Colonic mucosa (tissue), 4 donors: ENCODE results near the gene LIPT1. TPM values are rescaled to one million over a fixed set of nuclear protein-coding genes. Genes with fewer than 3 reads are reported as not detected.

Source experiments
- DNase-seq: peaks from one replicate; pipeline ENCODE4 v3.0.0-alpha.2; 2020
- H3K27ac ChIP-seq: fragments of 200-600 bp; one replicate; pipeline ENCODE4 v1.8.0; 2021
- H3K27me3 ChIP-seq: fragments of 200-600 bp; one replicate; pipeline ENCODE4 v1.8.0; 2021
- H3K36me3 ChIP-seq: fragments of 200-600 bp; one replicate; pipeline ENCODE4 v1.8.0; 2021
- H3K4me1 ChIP-seq: fragments of 200-600 bp; one replicate; pipeline ENCODE4 v1.8.0; 2021; ENCODE audit warnings: mild to moderate bottlenecking
- H3K4me3 ChIP-seq: fragments of 200-600 bp; one replicate; pipeline ENCODE4 v1.8.0; 2021
- H3K9ac ChIP-seq, 2 donors: one replicate each; pipeline ENCODE4 v1.7.0; 2013; ENCODE audit warnings: control low read depth in 2 of 2, low read depth in 2 of 2, low read length in 2 of 2
- H3K9me3 ChIP-seq: fragments of 200-600 bp; one replicate; pipeline ENCODE4 v1.8.0; 2021
- CTCF ChIP-seq: fragments of 200-600 bp; IDR thresholded peaks from one replicate; pipeline ENCODE4 v1.8.0; 2022; ENCODE audit warnings: antibody characterized with exemption, mild to moderate bottlenecking
- intact Hi-C: fragments of 100-400 bp; cut with DNase I; formaldehyde crosslinking; loops from one replicate; pipeline ENCODE4 v1.14.1; 2022
- total RNA-seq, 2 donors: library from RNA; stranded (reverse); fragmentation: NEBNext Ultra II Directional in 1 of 2; extraction: Animal tissue kit (Norgen Biotek cat#: 25700) in 1 of 2; gene quantifications; one replicate each; pipeline ENCODE4 v1.2.1, GENCODE V29; 2021
- donor health status: healthy.
- donor health status: DM: no; HTN: no; CAD: no.
- donor health status: DM: no; HTN: no; CAD: no.

The LIPT1 gene
- total RNA-seq, 2 donors from 2014 or later: 6.2 to 6.3 TPM

- no peaks in the 10 kb centered on the region for H3K36me3 ChIP-seq
- peak; percentile 96 for DNase-seq
- no peaks in the 10 kb centered on the region for H3K27me3 ChIP-seq
- H3K9me3 ChIP-seq: no peaks in the 10 kb centered on the region
- peaks cover 7% of the 10 kb centered on the region for H3K4me1 ChIP-seq
- peak within 1 kb of the TSS; percentile 81 for H3K4me3 ChIP-seq
- peak within 1 kb of the TSS; percentile 80 for H3K27ac ChIP-seq
- TF ChIP-seq CTCF: no peak
- peak within 1 kb of the TSS; percentile 70 to 96 for H3K9ac ChIP-seq
- intact Hi-C loops: loop anchor here (10.0 kb wide), 1 partner anchor 154 kb away; the partner anchor contains the start of genes EIF5B and TXNDC9
Measured at GRCh38 chr2:99180755-99181623, 26.2 kb downstream of the LIPT1 start, which contains the start of the genes MITD1 and MRPL30. Gene MITD1, minus strand, starts transcription at chr2:99181058. Its CDS starts 77 bp downstream, at chr2:99180981. Gene MRPL30, plus strand, starts transcription at chr2:99181184. Its CDS starts 5,020 bp downstream, at chr2:99186204.

DNA sequence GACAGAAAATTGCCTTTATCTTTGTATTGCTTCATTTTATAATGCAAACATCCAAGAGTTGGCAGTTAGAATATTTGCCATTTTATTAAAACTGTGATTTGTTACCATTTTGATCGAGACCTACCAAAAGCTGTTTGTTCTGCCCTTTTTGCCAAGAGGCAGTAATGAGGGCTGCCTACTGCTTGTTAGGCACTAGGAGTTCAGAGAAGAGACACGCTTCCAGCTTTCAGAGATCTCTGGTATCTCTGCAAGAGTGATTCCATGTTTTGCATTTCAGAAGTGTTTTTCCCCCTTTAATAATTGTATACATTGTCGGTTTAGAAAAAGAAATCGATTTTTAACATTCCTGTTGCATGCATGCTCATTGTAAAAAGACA lies 26.8 kb downstream of the LIPT1 start:
- peak overlapping the region; percentile 81 for H3K4me3 ChIP-seq
- intact Hi-C loops: loop anchor here (10.0 kb wide), 1 partner anchor 153 kb away; the partner anchor contains the start of genes EIF5B and TXNDC9
- no peaks in the 10 kb centered on the region for H3K27me3 ChIP-seq
- H3K9ac ChIP-seq: peak overlapping the region; percentile 70 to 96
- no peaks in the 10 kb centered on the region for H3K9me3 ChIP-seq
- TF ChIP-seq CTCF: no peak
- no peak for DNase-seq
- peaks cover 7% of the 10 kb centered on the region for H3K4me1 ChIP-seq
- H3K36me3 ChIP-seq: no peaks in the 10 kb centered on the region
- no peak overlapping the region for H3K27ac ChIP-seq

DNA sequence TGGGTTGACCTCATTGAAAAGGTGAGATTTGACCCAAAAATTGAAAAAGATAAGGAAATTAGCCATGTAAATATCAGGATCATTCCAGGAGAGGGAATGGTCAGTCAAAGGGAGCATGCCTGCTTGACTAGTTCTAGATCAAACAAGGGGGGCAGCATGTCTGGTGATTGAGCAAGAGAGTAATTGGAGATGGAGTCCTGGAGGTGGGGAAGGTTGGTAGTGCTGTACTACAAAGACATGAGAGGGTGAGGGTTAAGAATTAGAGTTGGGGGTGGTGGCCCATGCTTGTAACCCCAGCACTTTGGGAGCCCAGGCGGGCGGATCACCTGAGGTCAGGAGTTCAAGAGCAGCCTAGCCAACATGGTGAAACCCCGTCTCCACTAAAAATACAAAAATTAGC lies 28.3 kb downstream of the LIPT1 start:
- no peak overlapping the region for H3K9ac ChIP-seq

DNA sequence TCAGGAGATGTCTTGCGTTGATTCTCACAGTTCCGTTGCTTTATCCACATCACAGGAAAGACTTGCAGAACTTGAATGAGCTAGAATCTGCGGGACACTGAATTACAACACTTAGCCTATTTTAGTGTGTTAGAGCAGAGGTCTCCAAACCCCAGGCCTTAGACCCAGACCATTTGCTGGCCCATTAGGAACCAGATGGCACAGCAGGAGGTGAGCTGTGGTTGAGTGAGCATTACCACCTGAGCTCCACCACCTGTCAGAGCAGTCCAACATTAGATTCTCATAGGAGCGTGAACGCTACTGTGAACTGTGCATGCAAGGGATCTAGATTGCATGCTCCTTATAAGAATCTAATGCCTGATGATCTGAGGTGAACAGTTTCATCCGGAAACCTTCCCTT lies 30.0 kb downstream of the LIPT1 start:
- Histone ChIP-seq H3K9me3 (no peaks in the 10 kb centered on the region), H3K27ac (no peak overlapping the region), H3K4me3 (no peak overlapping the region), H3K4me1 (peaks cover 7% of the 10 kb centered on the region), H3K36me3 (peaks cover 3% of the 10 kb centered on the region), H3K9ac (no peak overlapping the region), H3K27me3 (no peaks in the 10 kb centered on the region)
- intact Hi-C loops: loop anchor here (10.0 kb wide), 1 partner anchor 150 kb away; the partner anchor contains the start of genes EIF5B and TXNDC9
- TF ChIP-seq CTCF: no peak
- DNase-seq: no peak

More for the DNA sequence above, 28.3 kb downstream of the LIPT1 start:
- no peaks in the 10 kb centered on the region for H3K36me3 ChIP-seq
- DNase-seq: no peak
- H3K9me3 ChIP-seq: no peaks in the 10 kb centered on the region
- H3K27me3 ChIP-seq: no peaks in the 10 kb centered on the region
- TF ChIP-seq CTCF: no peak
- H3K4me3 ChIP-seq: no peak overlapping the region
- no peak overlapping the region for H3K27ac ChIP-seq
- intact Hi-C loops: loop anchor here (10.0 kb wide), 1 partner anchor 152 kb away; the partner anchor contains the start of genes EIF5B and TXNDC9
- peaks cover 7% of the 10 kb centered on the region for H3K4me1 ChIP-seq

DNA sequence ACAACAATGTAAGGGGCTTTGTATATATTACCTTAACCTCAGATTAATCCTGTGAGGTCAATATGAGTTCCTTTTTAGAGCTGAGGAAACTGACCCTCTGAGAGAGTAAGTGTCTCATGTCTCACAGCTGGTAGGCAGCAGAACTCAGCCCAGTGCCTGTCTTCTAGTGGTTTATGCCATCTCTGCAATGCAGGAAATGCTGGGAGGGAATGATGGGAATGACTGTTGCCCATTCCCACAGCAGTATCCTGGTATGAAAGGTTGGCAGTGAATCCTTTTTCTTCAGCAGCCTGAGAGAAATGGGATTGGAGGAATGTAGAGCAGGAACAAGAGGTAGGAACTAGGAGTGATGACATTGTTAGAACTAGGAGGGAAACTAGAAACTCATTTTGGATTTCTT lies 32.2 kb downstream of the LIPT1 start:
- no peak overlapping the region for H3K4me3 ChIP-seq
- peaks cover 3% of the 10 kb centered on the region for H3K36me3 ChIP-seq
- H3K27me3 ChIP-seq: no peaks in the 10 kb centered on the region
- DNase-seq: no peak
- intact Hi-C loops: loop anchor here (10.0 kb wide), 1 partner anchor 148 kb away; the partner anchor contains the start of genes EIF5B and TXNDC9
- no peaks in the 10 kb centered on the region for H3K9me3 ChIP-seq
- peaks cover 3% of the 10 kb centered on the region for H3K4me1 ChIP-seq
- no peak overlapping the region for H3K9ac ChIP-seq
- no peak for TF ChIP-seq CTCF
- H3K27ac ChIP-seq: no peak overlapping the region
